ENCODE data around the gene AIRE.

Gene AIRE

GRCh38 chr21:44303490-44303981 lies 17.9 kb downstream of the AIRE start:
- no peak for TF ChIP-seq TAF1 (IDR thresholded peaks at IDR 0.05; ENCODE audit: borderline replicate concordance, low read depth, low read length)
- no peak for TF ChIP-seq POLR2AphosphoS5 (IDR thresholded peaks at IDR 0.05; ENCODE audit: low read depth, low read length)
- no peak for TF ChIP-seq POLR2A (IDR thresholded peaks at IDR 0.05; ENCODE audit: low read depth, low read length)
- DNase-seq (ENCODE audit: insufficient read length) (no peak), FAIRE-seq (no peak)

GRCh38 chr21:44304011-44304616 lies 18.4 kb downstream of the AIRE start:
- TF ChIP-seq POLR2AphosphoS5 (IDR thresholded peaks at IDR 0.05; ENCODE audit: low read depth, low read length) (no peak), POLR2A (IDR thresholded peaks at IDR 0.05; ENCODE audit: low read depth, low read length) (no peak), TAF1 (IDR thresholded peaks at IDR 0.05; ENCODE audit: borderline replicate concordance, low read depth, low read length) (no peak)
- DNase-seq (ENCODE audit: insufficient read length) (no peak), FAIRE-seq (no peak)

- DNase-seq (ENCODE audit: insufficient read length) (no peak), FAIRE-seq (no peak)
- TF ChIP-seq TAF1 (IDR thresholded peaks at IDR 0.05; ENCODE audit: borderline replicate concordance, low read depth, low read length) (no peak), POLR2A (IDR thresholded peaks at IDR 0.05; ENCODE audit: low read depth, low read length) (no peak), POLR2AphosphoS5 (IDR thresholded peaks at IDR 0.05; ENCODE audit: low read depth, low read length) (no peak)
These were observed 19.2 kb downstream of the AIRE start for GRCh38 chr21:44304877-44305293.

- TF ChIP-seq POLR2AphosphoS5 (IDR thresholded peaks at IDR 0.05; ENCODE audit: low read depth, low read length): no peak
- no peak for TF ChIP-seq TAF1 (IDR thresholded peaks at IDR 0.05; ENCODE audit: borderline replicate concordance, low read depth, low read length)
- TF ChIP-seq POLR2A (IDR thresholded peaks at IDR 0.05; ENCODE audit: low read depth, low read length): no peak
- FAIRE-seq (no peak), DNase-seq (ENCODE audit: insufficient read length) (no peak)
These were observed 20.0 kb downstream of the AIRE start for GRCh38 chr21:44305691-44306090.

DNA sequence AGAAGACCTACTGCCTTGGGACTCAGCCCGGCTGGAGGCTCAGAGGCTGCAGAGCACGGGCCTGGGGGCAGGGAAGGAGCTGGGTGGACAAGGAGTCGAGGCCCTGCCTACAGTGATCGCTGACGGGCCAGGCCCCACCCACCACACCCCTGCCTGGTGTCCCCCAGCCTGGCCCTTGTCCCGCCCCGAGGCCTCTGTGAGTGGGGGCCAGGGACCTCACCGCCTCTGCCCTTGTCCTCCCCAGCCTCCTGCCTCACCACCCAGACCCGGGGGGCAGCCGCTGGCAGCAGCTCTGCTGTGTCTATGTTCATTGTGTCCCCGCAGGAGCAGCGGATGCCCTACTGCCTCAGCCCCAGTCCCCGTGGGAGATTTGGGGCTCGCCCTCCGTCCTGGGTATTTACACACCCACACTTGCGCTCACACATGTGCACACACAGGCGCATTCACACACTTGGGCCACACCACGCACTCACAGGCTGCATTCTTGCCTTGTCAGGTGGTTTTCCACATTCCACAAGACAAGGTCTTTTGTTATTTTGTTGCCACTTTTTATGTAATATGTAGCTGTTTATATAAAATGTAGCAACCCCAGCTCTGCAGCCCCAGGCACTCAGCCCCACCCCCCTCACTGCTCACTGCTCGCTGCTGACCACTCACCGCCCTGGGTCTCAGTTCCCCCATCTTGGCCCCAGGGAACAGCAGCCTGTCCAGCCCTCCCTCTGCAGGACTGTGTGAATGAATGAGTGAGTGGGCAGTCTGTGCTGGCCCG lies 21.4 kb downstream of the AIRE start:
- DNase-seq (ENCODE audit: insufficient read length) (no peak), FAIRE-seq (no peak)
- TF ChIP-seq POLR2A (IDR thresholded peaks at IDR 0.05; ENCODE audit: low read depth, low read length) (no peak), TAF1 (IDR thresholded peaks at IDR 0.05; ENCODE audit: borderline replicate concordance, low read depth, low read length) (no peak), POLR2AphosphoS5 (IDR thresholded peaks at IDR 0.05; ENCODE audit: low read depth, low read length) (no peak)

GRCh38 chr21:44310628-44311507 lies 25.2 kb downstream of the AIRE start:
- TF ChIP-seq TAF1 (IDR thresholded peaks at IDR 0.05; ENCODE audit: borderline replicate concordance, low read depth, low read length) (no peak), POLR2A (IDR thresholded peaks at IDR 0.05; ENCODE audit: low read depth, low read length) (no peak), POLR2AphosphoS5 (IDR thresholded peaks at IDR 0.05; ENCODE audit: low read depth, low read length) (no peak)
- DNase-seq (ENCODE audit: insufficient read length): no peak
- no peak for FAIRE-seq

- no peak for DNase-seq (ENCODE audit: insufficient read length)
- FAIRE-seq: no peak
- TF ChIP-seq POLR2A (IDR thresholded peaks at IDR 0.05; ENCODE audit: low read depth, low read length) (no peak), TAF1 (IDR thresholded peaks at IDR 0.05; ENCODE audit: borderline replicate concordance, low read depth, low read length) (no peak), POLR2AphosphoS5 (IDR thresholded peaks at IDR 0.05; ENCODE audit: low read depth, low read length) (no peak)
These were observed 26.4 kb downstream of the AIRE start for GRCh38 chr21:44312089-44312488.

GRCh38 chr21:44312716-44313115 lies 27.0 kb downstream of the AIRE start:
- TF ChIP-seq TAF1 (IDR thresholded peaks at IDR 0.05; ENCODE audit: borderline replicate concordance, low read depth, low read length) (no peak), POLR2AphosphoS5 (IDR thresholded peaks at IDR 0.05; ENCODE audit: low read depth, low read length) (no peak), POLR2A (IDR thresholded peaks at IDR 0.05; ENCODE audit: low read depth, low read length) (no peak)
- no peak for DNase-seq (ENCODE audit: insufficient read length)

GRCh38 chr21:44313451-44313850 lies 27.8 kb downstream of the AIRE start:
- DNase-seq (ENCODE audit: insufficient read length) (no peak), FAIRE-seq (no peak)
- no peak for TF ChIP-seq TAF1 (IDR thresholded peaks at IDR 0.05; ENCODE audit: borderline replicate concordance, low read depth, low read length)
- TF ChIP-seq POLR2A (IDR thresholded peaks at IDR 0.05; ENCODE audit: low read depth, low read length): no peak
- no peak for TF ChIP-seq POLR2AphosphoS5 (IDR thresholded peaks at IDR 0.05; ENCODE audit: low read depth, low read length)

More at GRCh38 chr21:44312716-44313115, 27.0 kb downstream of the AIRE start:
- FAIRE-seq: no peak

GRCh38 chr21:44314128-44314527 lies 28.5 kb downstream of the AIRE start:
- FAIRE-seq: no peak
- DNase-seq (ENCODE audit: insufficient read length): no peak
- no peak for TF ChIP-seq POLR2A (IDR thresholded peaks at IDR 0.05; ENCODE audit: low read depth, low read length)
- no peak for TF ChIP-seq TAF1 (IDR thresholded peaks at IDR 0.05; ENCODE audit: borderline replicate concordance, low read depth, low read length)
- TF ChIP-seq POLR2AphosphoS5 (IDR thresholded peaks at IDR 0.05; ENCODE audit: low read depth, low read length): no peak

- DNase-seq (ENCODE audit: insufficient read length): no peak
- no peak for FAIRE-seq
- no peak for TF ChIP-seq POLR2A (IDR thresholded peaks at IDR 0.05; ENCODE audit: low read depth, low read length)
- TF ChIP-seq POLR2AphosphoS5 (IDR thresholded peaks at IDR 0.05; ENCODE audit: low read depth, low read length): no peak
These were observed 28.9 kb downstream of the AIRE start for GRCh38 chr21:44314561-44314960.
